Neural cell (in vitro differentiated cells): ENCODE measurements around the gene ANAPC7. TPM values are rescaled to one million over a fixed set of nuclear protein-coding genes. Genes with fewer than 3 reads are reported as not detected.

Experiments
- H2AFZ ChIP-seq: fragments of 200-600, 300-800 bp; sonication (generic), shearing (Covaris generic); 2 replicates; pipeline ENCODE4 v1.6.0; 2014; ENCODE audit warnings: low read depth, mild to moderate bottlenecking, antibody characterized with exemption, low read length, moderate library complexity
- H3F3A ChIP-seq: fragments of 200-600 bp; shearing (Covaris generic); 2 replicates; pipeline ENCODE4 v1.6.1; 2016; ENCODE audit warnings: mild to moderate bottlenecking, moderate library complexity, mixed read lengths, antibody characterized with exemption, low read length; ENCODE audit not compliant: insufficient read depth, poor library complexity, severe bottlenecking
- H3K27ac ChIP-seq: fragments of 200-600, 300-800 bp; sonication (generic), shearing (Covaris generic); 2 replicates; pipeline ENCODE4 v1.5.1; 2014; ENCODE audit warnings: mild to moderate bottlenecking, low read length, moderate library complexity
- H3K27me3 ChIP-seq: fragments of 300-800, 200-600 bp; sonication (generic), shearing (Covaris generic); 2 replicates; pipeline ENCODE4 v1.6.0; 2014; ENCODE audit warnings: mild to moderate bottlenecking, low read depth, low read length, moderate library complexity; ENCODE audit not compliant: insufficient read depth
- H3K36me3 ChIP-seq: fragments of 300-800, 200-600 bp; sonication (generic), shearing (Covaris generic); 2 replicates; pipeline ENCODE4 v1.5.1; 2014; ENCODE audit warnings: mild to moderate bottlenecking, antibody characterized with exemption, low read length, moderate library complexity; ENCODE audit not compliant: insufficient read depth
- H3K4me2 ChIP-seq: fragments of 300-800, 200-600 bp; sonication (generic), shearing (Covaris generic); 2 replicates; pipeline ENCODE4 v1.6.0; 2014; ENCODE audit warnings: mild to moderate bottlenecking, low read length
- H3K4me3 ChIP-seq: fragments of 300-800, 200-600 bp; sonication (generic), shearing (Covaris generic); 2 replicates; pipeline ENCODE4 v1.5.1; 2014; ENCODE audit warnings: mild to moderate bottlenecking, low read length, moderate library complexity
- H3K79me2 ChIP-seq: fragments of 200-600 bp; shearing (Covaris generic); replicated peaks from 2 replicates; pipeline ENCODE4 v1.6.0; 2014; ENCODE audit warnings: mild to moderate bottlenecking, low read length, moderate library complexity; ENCODE audit not compliant: insufficient read depth
- H3K9ac ChIP-seq: fragments of 300-800, 200-600 bp; sonication (generic), shearing (Covaris generic); 2 replicates; pipeline ENCODE4 v1.6.1; 2016; ENCODE audit warnings: mild to moderate bottlenecking, low read length, mixed read lengths
- H3K9me2 ChIP-seq: fragments of 200-600 bp; shearing (Covaris generic); 2 replicates; pipeline ENCODE4 v1.6.1; 2016; ENCODE audit warnings: mild to moderate bottlenecking, low read length, mixed read lengths; ENCODE audit not compliant: insufficient read depth
- H3K9me3 ChIP-seq: fragments of 200-600, 300-800 bp; sonication (generic), shearing (Covaris generic); 2 replicates; pipeline ENCODE4 v1.6.1; 2016; ENCODE audit warnings: mild to moderate bottlenecking, mixed run types, low read length, moderate library complexity, mixed read lengths
- H4K20me1 ChIP-seq: fragments of 200-600 bp; shearing (Covaris generic); 2 replicates; pipeline ENCODE4 v1.6.1; 2016; ENCODE audit warnings: mild to moderate bottlenecking, mixed run types; ENCODE audit not compliant: insufficient read depth
- EP300 ChIP-seq: fragments of 450-650 bp; conservative IDR thresholded peaks from 2 replicates; pipeline ENCODE4 v1.6.1; 2014; ENCODE audit warnings: antibody characterized with exemption, mild to moderate bottlenecking, moderate library complexity; ENCODE audit not compliant: poor library complexity, severe bottlenecking
- EZH2 ChIP-seq: fragments of 200-600, 300-800 bp; shearing (Covaris generic), sonication (generic); IDR thresholded peaks from 2 replicates; pipeline ENCODE4 v1.6.1; 2014; ENCODE audit warnings: antibody characterized with exemption, low read length, borderline replicate concordance, mild to moderate bottlenecking; ENCODE audit not compliant: insufficient read depth, poor library complexity, severe bottlenecking
- MXI1 ChIP-seq: fragments of 450-650 bp; conservative IDR thresholded peaks from 2 replicates; pipeline ENCODE4 v1.6.1; 2014; ENCODE audit warnings: antibody characterized with exemption, mild to moderate bottlenecking; ENCODE audit not compliant: poor library complexity, severe bottlenecking
- POLR2AphosphoS5 ChIP-seq: IDR thresholded peaks from 2 replicates; pipeline ENCODE4 v1.6.1; 2012
- RAD21 ChIP-seq: fragments of 450-650 bp; conservative IDR thresholded peaks from 2 replicates; pipeline ENCODE4 v1.6.1; 2014; ENCODE audit warnings: antibody characterized with exemption, mild to moderate bottlenecking, moderate library complexity
- SMC3 ChIP-seq: fragments of 450-650 bp; conservative IDR thresholded peaks from 2 replicates; pipeline ENCODE4 v1.6.1; 2014; ENCODE audit warnings: antibody characterized with exemption, mild to moderate bottlenecking, moderate library complexity; ENCODE audit not compliant: poor library complexity
- TAF1 ChIP-seq: IDR thresholded peaks from 2 replicates; pipeline ENCODE4 v1.6.1; 2012; ENCODE audit warnings: low read depth
- polyA plus RNA-seq: library from polyadenylated mRNA; depleted of rRNA; stranded (reverse); fragments of >200 nt; gene quantifications from 2 replicates; pipeline ENCODE4 v1.2.3, GENCODE V29; 2014
- TF ChIP-seq, protein P1 (sequence below): IDR thresholded peaks from 2 replicates; pipeline ENCODE4 v1.6.1; 2012; ENCODE audit warnings: borderline replicate concordance
- TF ChIP-seq, protein P2 (sequence below): fragments of 450-650 bp; IDR thresholded peaks from 2 replicates; pipeline ENCODE4 v1.5.1; 2014; ENCODE audit warnings: antibody characterized with exemption, mild to moderate bottlenecking, moderate library complexity; ENCODE audit not compliant: poor library complexity, severe bottlenecking

Gene ANAPC7
- polyA plus RNA-seq, 1 donor from 2014 or later = 92.8 TPM

DNA sequence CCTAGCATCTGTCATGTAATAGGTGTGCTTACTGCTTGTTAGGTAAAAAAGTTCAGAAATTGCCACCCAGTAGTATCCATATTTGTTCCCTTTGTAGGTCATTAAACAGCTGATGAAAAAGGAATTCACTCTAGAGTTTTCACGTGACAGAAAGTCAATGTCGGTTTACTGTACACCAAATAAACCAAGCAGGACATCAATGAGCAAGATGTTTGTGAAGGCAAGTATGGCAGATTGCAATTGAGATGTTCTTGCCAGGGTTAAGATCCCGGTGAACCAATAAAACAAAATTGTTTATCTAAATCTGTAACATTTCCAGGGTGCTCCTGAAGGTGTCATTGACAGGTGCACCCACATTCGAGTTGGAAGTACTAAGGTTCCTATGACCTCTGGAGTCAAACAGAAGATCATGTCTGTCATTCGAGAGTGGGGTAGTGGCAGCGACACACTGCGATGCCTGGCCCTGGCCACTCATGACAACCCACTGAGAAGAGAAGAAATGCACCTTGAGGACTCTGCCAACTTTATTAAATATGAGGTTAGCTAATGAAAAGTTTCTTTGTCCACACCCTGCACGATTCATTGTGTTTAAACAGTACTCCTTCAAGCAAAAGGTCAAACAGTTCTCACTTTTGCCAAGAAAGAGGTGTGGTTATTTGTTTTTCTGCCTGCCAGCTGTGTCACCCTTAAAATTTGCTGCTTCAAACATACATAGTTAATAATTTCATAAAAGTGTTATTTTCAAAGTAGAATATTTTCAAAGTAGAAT lies 64.1 kb downstream of the ANAPC7 start:
- TF ChIP-seq, protein P1, sequence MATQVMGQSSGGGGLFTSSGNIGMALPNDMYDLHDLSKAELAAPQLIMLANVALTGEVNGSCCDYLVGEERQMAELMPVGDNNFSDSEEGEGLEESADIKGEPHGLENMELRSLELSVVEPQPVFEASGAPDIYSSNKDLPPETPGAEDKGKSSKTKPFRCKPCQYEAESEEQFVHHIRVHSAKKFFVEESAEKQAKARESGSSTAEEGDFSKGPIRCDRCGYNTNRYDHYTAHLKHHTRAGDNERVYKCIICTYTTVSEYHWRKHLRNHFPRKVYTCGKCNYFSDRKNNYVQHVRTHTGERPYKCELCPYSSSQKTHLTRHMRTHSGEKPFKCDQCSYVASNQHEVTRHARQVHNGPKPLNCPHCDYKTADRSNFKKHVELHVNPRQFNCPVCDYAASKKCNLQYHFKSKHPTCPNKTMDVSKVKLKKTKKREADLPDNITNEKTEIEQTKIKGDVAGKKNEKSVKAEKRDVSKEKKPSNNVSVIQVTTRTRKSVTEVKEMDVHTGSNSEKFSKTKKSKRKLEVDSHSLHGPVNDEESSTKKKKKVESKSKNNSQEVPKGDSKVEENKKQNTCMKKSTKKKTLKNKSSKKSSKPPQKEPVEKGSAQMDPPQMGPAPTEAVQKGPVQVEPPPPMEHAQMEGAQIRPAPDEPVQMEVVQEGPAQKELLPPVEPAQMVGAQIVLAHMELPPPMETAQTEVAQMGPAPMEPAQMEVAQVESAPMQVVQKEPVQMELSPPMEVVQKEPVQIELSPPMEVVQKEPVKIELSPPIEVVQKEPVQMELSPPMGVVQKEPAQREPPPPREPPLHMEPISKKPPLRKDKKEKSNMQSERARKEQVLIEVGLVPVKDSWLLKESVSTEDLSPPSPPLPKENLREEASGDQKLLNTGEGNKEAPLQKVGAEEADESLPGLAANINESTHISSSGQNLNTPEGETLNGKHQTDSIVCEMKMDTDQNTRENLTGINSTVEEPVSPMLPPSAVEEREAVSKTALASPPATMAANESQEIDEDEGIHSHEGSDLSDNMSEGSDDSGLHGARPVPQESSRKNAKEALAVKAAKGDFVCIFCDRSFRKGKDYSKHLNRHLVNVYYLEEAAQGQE = no peak
- TF ChIP-seq TAF1 = no peak
- no peak for TF ChIP-seq SMC3
- TF ChIP-seq EZH2 = no peak
- TF ChIP-seq, protein P2, sequence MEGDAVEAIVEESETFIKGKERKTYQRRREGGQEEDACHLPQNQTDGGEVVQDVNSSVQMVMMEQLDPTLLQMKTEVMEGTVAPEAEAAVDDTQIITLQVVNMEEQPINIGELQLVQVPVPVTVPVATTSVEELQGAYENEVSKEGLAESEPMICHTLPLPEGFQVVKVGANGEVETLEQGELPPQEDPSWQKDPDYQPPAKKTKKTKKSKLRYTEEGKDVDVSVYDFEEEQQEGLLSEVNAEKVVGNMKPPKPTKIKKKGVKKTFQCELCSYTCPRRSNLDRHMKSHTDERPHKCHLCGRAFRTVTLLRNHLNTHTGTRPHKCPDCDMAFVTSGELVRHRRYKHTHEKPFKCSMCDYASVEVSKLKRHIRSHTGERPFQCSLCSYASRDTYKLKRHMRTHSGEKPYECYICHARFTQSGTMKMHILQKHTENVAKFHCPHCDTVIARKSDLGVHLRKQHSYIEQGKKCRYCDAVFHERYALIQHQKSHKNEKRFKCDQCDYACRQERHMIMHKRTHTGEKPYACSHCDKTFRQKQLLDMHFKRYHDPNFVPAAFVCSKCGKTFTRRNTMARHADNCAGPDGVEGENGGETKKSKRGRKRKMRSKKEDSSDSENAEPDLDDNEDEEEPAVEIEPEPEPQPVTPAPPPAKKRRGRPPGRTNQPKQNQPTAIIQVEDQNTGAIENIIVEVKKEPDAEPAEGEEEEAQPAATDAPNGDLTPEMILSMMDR = no peak
- no peak for TF ChIP-seq POLR2AphosphoS5
- TF ChIP-seq MXI1 = no peak
- H4K20me1 ChIP-seq = no peaks in the 10 kb centered on the region
- no peaks in the 10 kb centered on the region for H3K79me2 ChIP-seq
- H3K27me3 ChIP-seq = no peaks in the 10 kb centered on the region
- H3K27ac ChIP-seq = no peak overlapping the region
- H3K4me3 ChIP-seq = no peak overlapping the region
- no peak overlapping the region for H3K4me2 ChIP-seq
- no peaks in the 10 kb centered on the region for H3K9me3 ChIP-seq
- no peaks in the 10 kb centered on the region for H3K9me2 ChIP-seq
- H2AFZ ChIP-seq = no peak overlapping the region
- peaks cover 13% of the 10 kb centered on the region for H3K36me3 ChIP-seq
- H3K9ac ChIP-seq = no peak overlapping the region
- no peaks in the 10 kb centered on the region for H3F3A ChIP-seq

GRCh38 chr12:110338754-110339153 lies 64.8 kb downstream of the ANAPC7 start:
- H2AFZ ChIP-seq = no peak overlapping the region
- no peaks in the 10 kb centered on the region for H3F3A ChIP-seq
- H3K27me3 ChIP-seq = no peaks in the 10 kb centered on the region
- H3K36me3 ChIP-seq = peaks cover 13% of the 10 kb centered on the region
- H3K9me2 ChIP-seq = no peaks in the 10 kb centered on the region
- no peak overlapping the region for H3K9ac ChIP-seq
- H3K9me3 ChIP-seq = no peaks in the 10 kb centered on the region
- no peak overlapping the region for H3K4me2 ChIP-seq
- no peak overlapping the region for H3K4me3 ChIP-seq
- H3K27ac ChIP-seq = no peak overlapping the region
- no peaks in the 10 kb centered on the region for H4K20me1 ChIP-seq
- no peaks in the 10 kb centered on the region for H3K79me2 ChIP-seq
- TF ChIP-seq SMC3 = no peak
- TF ChIP-seq, protein P1 = no peak
- no peak for TF ChIP-seq TAF1
- TF ChIP-seq RAD21 = no peak
- TF ChIP-seq EZH2 = no peak
- TF ChIP-seq MXI1 = no peak
- TF ChIP-seq, protein P2 = no peak
- no peak for TF ChIP-seq POLR2AphosphoS5
- no peak for TF ChIP-seq EP300
